Pericardium fibroblast (primary cell): ENCODE data around the gene WDTC1. TPM values are rescaled to one million over a fixed set of nuclear protein-coding genes. Genes with fewer than 3 reads are reported as not detected.

Source experiments
- total RNA-seq: library from RNA; depleted of rRNA; stranded (reverse); fragments of >200 nt; gene quantifications from 2 replicates; pipeline ENCODE4 v1.2.3, GENCODE V29; 2015

Gene WDTC1
- total RNA-seq, result 21.5 and 30.3 TPM in 2 replicates

GRCh38 chr1:27234049-27234882 lies at the start of gene WDTC1:
Gene WDTC1, plus strand, starts transcription at chr1:27234632. Its CDS starts 26,423 bp downstream, at chr1:27261055.

GRCh38 chr1:27321813-27322568 lies 87.6 kb downstream of the WDTC1 start, which contains the start of gene TMEM222:
Gene TMEM222, plus strand, starts transcription at chr1:27322163. Its CDS starts 35 bp downstream, at chr1:27322198.

GRCh38 chr1:27341525-27342252 lies 107.3 kb downstream of the WDTC1 start, which contains the start of gene SYTL1:
Gene SYTL1, plus strand, starts transcription at chr1:27342022. Its CDS starts 3,313 bp downstream, at chr1:27345335.

Other genes starting within 250 kb of the WDTC1 start
- gene TRNP1, start 240.9 kb upstream of the WDTC1 start, total RNA-seq, result 205 and 207 TPM in 2 replicates
- gene TENT5B, start 221.8 kb upstream of the WDTC1 start, total RNA-seq, result 29.8 and 32.7 TPM in 2 replicates
- 12.7 and 15.7 TPM in 2 replicates for gene SLC9A1, start 79.5 kb upstream of the WDTC1 start, total RNA-seq
- 28.4 and 30.9 TPM in 2 replicates for gene TMEM222, start 87.5 kb downstream of the WDTC1 start, total RNA-seq
- 0.34 and 1.3 TPM in 2 replicates for gene SYTL1, start 107.4 kb downstream of the WDTC1 start, total RNA-seq
- 29.6 and 33.1 TPM in 2 replicates for gene MAP3K6, start 132.3 kb downstream of the WDTC1 start, total RNA-seq
- gene FCN3, start 140.2 kb downstream of the WDTC1 start, total RNA-seq, result 0.12 TPM in 1 of 2 replicates, not detected in the other
- not detected in 2 replicates for gene CD164L2, start 148.7 kb downstream of the WDTC1 start, total RNA-seq
- 0.35 and 1.3 TPM in 2 replicates for gene GPR3, start 158.0 kb downstream of the WDTC1 start, total RNA-seq